ENCODE data around the gene TNS1.

TNS1 gene

DNA sequence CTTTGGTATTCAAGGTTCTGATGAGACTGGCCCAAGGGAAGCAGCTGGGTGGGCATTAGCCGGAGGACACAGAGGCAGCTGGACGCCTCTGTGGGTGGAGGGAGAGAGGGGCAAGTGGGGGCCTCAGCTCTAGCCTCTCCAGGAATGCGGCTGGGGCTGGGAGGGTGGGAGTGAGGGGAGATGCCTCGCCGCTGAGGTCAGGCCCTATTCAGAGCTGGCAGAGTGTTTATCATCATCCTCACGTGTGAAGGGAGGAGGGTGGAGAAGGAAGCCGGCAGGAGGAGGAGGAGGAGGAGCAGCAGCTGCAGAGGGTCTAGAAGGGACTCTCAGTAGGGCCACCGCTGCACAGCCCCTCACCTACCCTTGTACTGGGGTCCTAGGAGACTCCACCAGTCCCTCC, 43.1 kb downstream of the TNS1 start:
- no peak overlapping the region for H3K4me3 Mint-ChIP-seq
- peaks cover 2% of the 10 kb centered on the region for H3K27me3 Mint-ChIP-seq
- no peaks in the 10 kb centered on the region for H3K9me3 Mint-ChIP-seq
- no peaks in the 10 kb centered on the region for H3K4me1 Mint-ChIP-seq
- H3K36me3 Mint-ChIP-seq (ENCODE audit: low read depth) = no peaks in the 10 kb centered on the region
- no peak for ATAC-seq
- H3K27ac Mint-ChIP-seq = no peak overlapping the region
- DNase-seq = no peak

DNA sequence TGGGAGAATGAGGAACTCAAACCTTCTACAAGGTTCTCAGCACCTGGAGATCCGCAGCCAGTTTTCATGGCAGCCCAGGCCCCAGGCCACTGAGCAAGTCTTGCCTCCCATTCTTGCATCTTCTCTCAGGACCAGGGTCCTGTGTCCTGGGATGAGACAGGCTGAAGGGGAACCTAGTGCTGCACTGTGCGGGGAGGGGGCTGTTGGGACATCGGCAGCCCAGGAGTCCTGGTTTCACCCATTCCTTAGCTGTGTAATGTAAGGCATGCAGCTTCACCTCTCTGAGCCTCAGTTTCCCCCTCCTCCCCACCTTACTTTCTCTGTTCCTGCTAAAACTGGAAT, 43.9 kb downstream of the TNS1 start:
- Mint-ChIP-seq H3K27me3 (peaks cover 2% of the 10 kb centered on the region), H3K9me3 (no peaks in the 10 kb centered on the region), H3K4me1 (no peaks in the 10 kb centered on the region), H3K27ac (no peak overlapping the region), H3K36me3 (ENCODE audit: low read depth) (no peaks in the 10 kb centered on the region), H3K4me3 (no peak overlapping the region)
- ATAC-seq (no peak), DNase-seq (no peak)

GRCh38 chr2:217958206-217958883, 44.5 kb downstream of the TNS1 start:
- H3K4me1 Mint-ChIP-seq = no peaks in the 10 kb centered on the region
- ATAC-seq = no peak
- no peak overlapping the region for H3K27ac Mint-ChIP-seq
- H3K36me3 Mint-ChIP-seq (ENCODE audit: low read depth) = no peaks in the 10 kb centered on the region
- DNase-seq = no peak
- no peak overlapping the region for H3K4me3 Mint-ChIP-seq
- H3K27me3 Mint-ChIP-seq = peaks cover 2% of the 10 kb centered on the region
- no peaks in the 10 kb centered on the region for H3K9me3 Mint-ChIP-seq

GRCh38 chr2:217956586-217957457, 46.0 kb downstream of the TNS1 start:
- Mint-ChIP-seq H3K27me3 (peaks cover 2% of the 10 kb centered on the region), H3K36me3 (ENCODE audit: low read depth) (no peaks in the 10 kb centered on the region), H3K4me3 (no peak overlapping the region), H3K27ac (no peak overlapping the region), H3K4me1 (no peaks in the 10 kb centered on the region), H3K9me3 (no peaks in the 10 kb centered on the region)
- DNase-seq (no peak), ATAC-seq (no peak)

DNA sequence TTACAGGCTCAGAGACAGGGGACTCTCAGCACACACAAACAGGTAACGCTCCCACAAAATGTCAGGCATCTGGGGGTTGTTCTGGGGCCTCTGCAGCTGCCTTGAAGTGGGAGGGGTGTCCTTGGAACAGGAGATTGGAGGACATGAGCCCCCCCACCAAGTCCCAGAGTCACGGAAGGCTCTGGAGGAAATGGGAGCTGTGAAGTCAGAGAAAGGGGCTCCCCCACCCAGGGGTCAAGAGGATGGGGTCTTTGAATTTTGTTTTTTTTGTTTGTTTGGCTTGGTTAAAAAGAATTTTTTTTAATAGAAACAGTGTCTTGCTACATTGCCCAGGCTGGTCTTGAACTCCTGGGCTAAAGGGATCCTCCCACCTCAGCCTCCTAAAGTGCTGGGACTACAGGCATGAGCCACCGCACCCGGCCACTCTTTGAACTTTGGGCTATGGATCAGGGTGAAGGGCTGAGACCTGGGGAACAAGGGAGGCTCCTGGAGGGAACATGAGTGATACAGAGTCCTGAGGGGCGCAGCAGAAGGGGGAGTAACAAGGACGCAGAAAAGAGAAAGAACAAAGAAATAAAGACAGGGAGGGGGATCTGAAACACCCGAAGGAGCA, 46.8 kb downstream of the TNS1 start:
- no peaks in the 10 kb centered on the region for H3K4me1 Mint-ChIP-seq
- H3K27me3 Mint-ChIP-seq = peaks cover 2% of the 10 kb centered on the region
- no peaks in the 10 kb centered on the region for H3K36me3 Mint-ChIP-seq (ENCODE audit: low read depth)
- H3K27ac Mint-ChIP-seq = no peak overlapping the region
- ATAC-seq = no peak
- no peak for DNase-seq
- H3K4me3 Mint-ChIP-seq = no peak overlapping the region
- no peaks in the 10 kb centered on the region for H3K9me3 Mint-ChIP-seq

DNA sequence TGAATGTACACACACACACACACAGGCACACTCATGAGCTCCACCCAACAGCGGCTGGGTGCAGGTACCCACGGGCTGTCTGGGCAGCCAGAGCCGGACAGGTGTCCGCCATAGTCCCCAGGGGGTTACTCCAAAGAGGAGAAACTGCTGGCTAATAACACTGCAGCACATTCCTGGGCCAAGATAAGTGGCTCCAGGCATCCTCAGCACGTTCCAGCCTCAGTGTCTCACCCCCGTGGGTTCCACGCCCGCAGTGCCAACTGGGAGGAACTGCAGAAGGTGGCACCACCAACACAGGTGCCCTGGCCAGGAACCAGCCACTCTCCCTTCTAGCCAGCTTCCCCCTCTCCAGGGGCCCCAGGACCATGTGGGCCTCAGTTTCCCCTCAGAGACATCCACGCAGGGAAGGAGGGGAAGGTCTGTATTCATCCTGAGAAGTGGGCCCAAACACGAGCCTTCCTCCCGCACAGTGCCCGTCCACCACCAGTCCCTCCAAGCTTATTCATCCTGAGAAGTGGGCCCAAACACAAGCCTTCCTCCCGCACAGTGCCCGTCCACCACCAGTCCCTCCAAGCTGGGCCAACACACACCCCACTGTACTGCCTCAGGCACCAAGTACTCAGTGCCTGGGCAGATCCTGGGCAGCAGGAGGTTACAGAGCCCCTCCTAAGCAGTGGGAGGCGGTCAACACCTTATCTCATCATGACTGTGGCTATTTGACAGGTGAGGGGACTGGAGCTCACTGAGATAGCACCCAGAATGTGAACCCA, 47.6 kb downstream of the TNS1 start:
- Mint-ChIP-seq H3K4me3 (no peak overlapping the region), H3K27me3 (peaks cover 2% of the 10 kb centered on the region), H3K4me1 (no peaks in the 10 kb centered on the region), H3K36me3 (ENCODE audit: low read depth) (no peaks in the 10 kb centered on the region), H3K27ac (no peak overlapping the region), H3K9me3 (no peaks in the 10 kb centered on the region)
- DNase-seq (no peak), ATAC-seq (no peak)

- Mint-ChIP-seq H3K9me3 (no peaks in the 10 kb centered on the region), H3K4me1 (no peaks in the 10 kb centered on the region), H3K27ac (no peak overlapping the region)
These were observed 48.3 kb downstream of the TNS1 start for GRCh38 chr2:217954469-217954868.

DNA sequence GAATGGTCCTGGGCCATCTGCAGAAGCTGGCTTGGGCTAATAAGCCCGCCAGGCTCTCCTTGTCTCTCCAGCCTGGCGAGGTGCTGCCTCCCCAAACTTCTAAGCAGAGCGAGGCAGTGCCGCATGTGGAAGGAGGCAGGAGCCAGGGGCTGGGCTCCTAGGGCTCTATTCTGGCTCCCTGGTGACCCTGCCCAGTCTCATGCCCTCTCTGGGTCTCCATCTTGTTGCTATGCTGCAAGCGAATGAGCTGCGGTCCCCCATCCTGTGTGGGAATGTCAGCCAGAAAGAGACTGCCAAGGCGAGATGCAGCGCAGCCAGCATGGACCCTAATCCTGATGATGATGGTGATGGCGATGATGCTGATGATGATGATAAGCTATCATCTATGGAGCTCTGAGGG, 48.7 kb downstream of the TNS1 start:
- Mint-ChIP-seq H3K36me3 (ENCODE audit: low read depth) (no peaks in the 10 kb centered on the region), H3K4me1 (no peaks in the 10 kb centered on the region), H3K9me3 (no peaks in the 10 kb centered on the region), H3K4me3 (no peak overlapping the region), H3K27me3 (peaks cover 2% of the 10 kb centered on the region), H3K27ac (no peak overlapping the region)
- DNase-seq (no peak), ATAC-seq (no peak)

More at GRCh38 chr2:217954469-217954868, 48.3 kb downstream of the TNS1 start:
- Mint-ChIP-seq H3K27me3 (peaks cover 2% of the 10 kb centered on the region), H3K36me3 (ENCODE audit: low read depth) (no peaks in the 10 kb centered on the region), H3K4me3 (no peak overlapping the region)
- ATAC-seq = no peak
- no peak for DNase-seq

- ATAC-seq = no peak
- no peak overlapping the region for H3K27ac Mint-ChIP-seq
- no peaks in the 10 kb centered on the region for H3K9me3 Mint-ChIP-seq
- no peaks in the 10 kb centered on the region for H3K36me3 Mint-ChIP-seq (ENCODE audit: low read depth)
- peaks cover 2% of the 10 kb centered on the region for H3K27me3 Mint-ChIP-seq
- H3K4me3 Mint-ChIP-seq = no peak overlapping the region
- no peak for DNase-seq
- H3K4me1 Mint-ChIP-seq = no peaks in the 10 kb centered on the region
These were observed 49.3 kb downstream of the TNS1 start for GRCh38 chr2:217953531-217953932.

- no peak overlapping the region for H3K27ac Mint-ChIP-seq
- no peaks in the 10 kb centered on the region for H3K36me3 Mint-ChIP-seq (ENCODE audit: low read depth)
- no peaks in the 10 kb centered on the region for H3K9me3 Mint-ChIP-seq
- DNase-seq (no peak), ATAC-seq (no peak)
- no peaks in the 10 kb centered on the region for H3K4me1 Mint-ChIP-seq
- H3K27me3 Mint-ChIP-seq = peaks cover 2% of the 10 kb centered on the region
- no peak overlapping the region for H3K4me3 Mint-ChIP-seq
These were observed 49.7 kb downstream of the TNS1 start for GRCh38 chr2:217953011-217953481.

- no peak for ATAC-seq
- no peak overlapping the region for H3K4me3 Mint-ChIP-seq
These were observed 50.4 kb downstream of the TNS1 start for GRCh38 chr2:217952409-217952808.

DNA sequence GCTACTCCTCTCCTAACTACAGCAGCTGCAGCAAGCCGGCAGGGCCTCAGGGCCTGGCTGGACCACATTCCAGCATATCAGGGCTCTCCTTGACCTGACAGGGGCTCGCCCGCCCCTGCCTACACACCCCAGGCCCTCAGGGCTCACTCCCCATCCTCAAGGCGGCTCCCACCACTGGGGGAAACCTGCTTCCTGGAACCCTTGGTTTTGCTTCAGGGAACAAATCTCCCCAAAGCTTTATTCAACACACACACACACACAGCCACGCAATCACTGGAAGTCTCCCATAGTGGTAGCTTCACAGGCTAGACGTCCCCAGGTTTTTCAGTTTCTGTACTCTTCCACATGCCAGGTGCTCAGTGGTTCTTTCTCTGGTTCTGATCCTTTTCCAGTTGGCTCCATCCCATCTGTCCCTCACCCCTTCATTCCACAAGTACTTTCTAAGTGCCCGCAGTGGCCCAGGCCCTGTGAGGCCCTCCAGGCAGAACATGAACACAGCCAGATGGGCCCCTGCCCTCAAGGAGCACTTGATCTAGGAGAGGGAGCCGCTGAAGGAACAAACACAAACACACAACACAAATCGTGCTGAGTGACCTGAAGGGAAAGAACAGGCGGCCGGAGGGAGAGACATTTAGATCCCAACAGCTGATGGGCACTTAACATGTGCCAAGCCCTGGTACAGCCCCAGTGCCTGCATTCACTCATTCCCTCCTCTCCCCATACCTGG, 51.1 kb downstream of the TNS1 start:
- DNase-seq = no peak
- peaks cover 2% of the 10 kb centered on the region for H3K27me3 Mint-ChIP-seq
- H3K9me3 Mint-ChIP-seq = no peaks in the 10 kb centered on the region
- H3K4me1 Mint-ChIP-seq = no peaks in the 10 kb centered on the region
- ATAC-seq = no peak
- H3K27ac Mint-ChIP-seq = no peak overlapping the region
- no peak overlapping the region for H3K4me3 Mint-ChIP-seq
- H3K36me3 Mint-ChIP-seq (ENCODE audit: low read depth) = no peaks in the 10 kb centered on the region

More at GRCh38 chr2:217952409-217952808, 50.4 kb downstream of the TNS1 start:
- Mint-ChIP-seq H3K4me1 (no peaks in the 10 kb centered on the region), H3K27ac (no peak overlapping the region), H3K9me3 (no peaks in the 10 kb centered on the region), H3K27me3 (peaks cover 2% of the 10 kb centered on the region), H3K36me3 (ENCODE audit: low read depth) (no peaks in the 10 kb centered on the region)
- DNase-seq = no peak

DNA sequence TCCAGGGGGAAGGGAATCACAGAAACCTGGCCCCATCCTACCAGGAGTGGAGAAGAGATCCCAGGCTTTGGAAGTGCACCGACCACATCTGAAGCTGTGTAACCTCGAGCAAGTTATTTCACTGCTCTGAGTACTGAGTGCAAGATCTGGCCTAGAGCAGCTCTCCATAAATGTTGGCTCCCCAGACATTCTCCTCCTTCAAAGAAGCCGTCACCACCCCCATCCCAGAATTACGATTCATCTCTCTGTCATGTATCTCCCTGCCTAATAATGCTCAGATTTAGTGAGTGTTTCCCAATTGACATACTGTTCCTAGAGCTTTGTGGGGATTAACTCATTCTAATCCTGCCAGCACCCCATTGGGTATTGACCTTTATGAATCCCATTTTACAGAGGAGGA, 51.7 kb downstream of the TNS1 start:
- Mint-ChIP-seq H3K9me3 (no peaks in the 10 kb centered on the region), H3K27ac (no peak overlapping the region), H3K4me1 (no peaks in the 10 kb centered on the region), H3K4me3 (no peak overlapping the region), H3K27me3 (peaks cover under 1% of the 10 kb centered on the region), H3K36me3 (ENCODE audit: low read depth) (no peaks in the 10 kb centered on the region)
- DNase-seq (no peak), ATAC-seq (no peak)

GRCh38 chr2:217950401-217950871, 52.4 kb downstream of the TNS1 start:
- no peaks in the 10 kb centered on the region for H3K27me3 Mint-ChIP-seq
- H3K9me3 Mint-ChIP-seq = no peaks in the 10 kb centered on the region
- H3K36me3 Mint-ChIP-seq (ENCODE audit: low read depth) = no peaks in the 10 kb centered on the region
- no peak overlapping the region for H3K27ac Mint-ChIP-seq
- DNase-seq = no peak
- H3K4me3 Mint-ChIP-seq = no peak overlapping the region
- H3K4me1 Mint-ChIP-seq = no peaks in the 10 kb centered on the region
- ATAC-seq = no peak
